Vagina (tissue), 2 donors: ENCODE data around the gene PHOX2B. TPM values are rescaled to one million over a fixed set of nuclear protein-coding genes. Genes with fewer than 3 reads are reported as not detected.

Source experiments
- DNase-seq, 2 donors: peaks; one replicate each; pipeline ENCODE4 v3.0.0-alpha.2; 2017; ENCODE audit errors: extremely low spot score in 2 of 2
- H3K27ac ChIP-seq: fragments of 200-600 bp; sonication (generic); one replicate; pipeline ENCODE4 v1.5.1; 2019
- H3K27me3 ChIP-seq: fragments of 200-600 bp; sonication (generic); one replicate; pipeline ENCODE4 v1.5.1; 2019
- H3K36me3 ChIP-seq, 2 donors: fragments of 200-600 bp; sonication (generic); one replicate each; pipeline ENCODE4 v1.5.1; 2017 to 2019
- H3K4me1 ChIP-seq: fragments of 200-600 bp; sonication (generic); one replicate; pipeline ENCODE4 v1.5.1; 2019
- H3K4me3 ChIP-seq, 2 donors: fragments of 200-600 bp; sonication (generic); 1 replicate in 1 of 2; 2 replicates in 1 of 2; pipeline ENCODE4 v1.5.1; 2016 to 2019
- H3K9me3 ChIP-seq: fragments of 200-600 bp; sonication (generic); one replicate; pipeline ENCODE4 v1.5.1; 2019
- CTCF ChIP-seq, 3 experiments: fragments of 450-650 bp in 2 of 3; fragments of 200-600 bp in 1 of 3; sonication (generic) in 1 of 3; IDR thresholded peaks; one replicate each; pipeline ENCODE4 v1.5.1; 2017 to 2019; ENCODE audit warnings: antibody characterized with exemption in 3 of 3, mild to moderate bottlenecking in 2 of 3, moderate library complexity in 2 of 3
- POLR2A ChIP-seq, 2 donors: fragments of 450-650 bp; IDR thresholded peaks; one replicate each; pipeline ENCODE4 v1.6.1; 2017; ENCODE audit warnings: antibody characterized with exemption in 2 of 2, mild to moderate bottlenecking in 2 of 2, moderate library complexity in 2 of 2
- POLR2AphosphoS5 ChIP-seq, 2 donors: sonication (generic); formaldehyde crosslinking; IDR thresholded peaks; one replicate each; pipeline ENCODE4 v1.9.0; 2017; ENCODE audit warnings: antibody characterized with exemption in 2 of 2, mild to moderate bottlenecking in 2 of 2, low read depth in 1 of 2; ENCODE audit not compliant: insufficient read depth in 1 of 2
- intact Hi-C: fragments of 100-400 bp; cut with DNase I; formaldehyde crosslinking; loops from one replicate; pipeline ENCODE4 v1.15.1; 2023
- total RNA-seq: library from RNA; depleted of rRNA; stranded (reverse); fragments of >200 nt; gene quantifications from one replicate; pipeline ENCODE4 v1.2.3, GENCODE V29; 2016

The PHOX2B gene
- total RNA-seq, 1 donor from 2014 or later = 0.49 TPM

- Histone ChIP-seq H3K27me3 (no peaks in the 10 kb centered on the region), H3K27ac (no peak overlapping the region), H3K9me3 (no peaks in the 10 kb centered on the region), H3K4me3 (no peak overlapping the region), H3K36me3 (no peaks in the 10 kb centered on the region), H3K4me1 (no peaks in the 10 kb centered on the region)
- DNase-seq = no peak
- intact Hi-C loops = no loop called here
- TF ChIP-seq POLR2A (IDR thresholded peaks at IDR 0.05) (no peak), CTCF (IDR thresholded peaks at IDR 0.05) (no peak), POLR2AphosphoS5 (IDR thresholded peaks at IDR 0.05; ENCODE audit: insufficient read depth in 1 of 2, low read depth in 1 of 2) (no peak)
Measured at GRCh38 chr4:41719417-41719816, 29.1 kb downstream of the PHOX2B start.

GRCh38 chr4:41718907-41719306, 29.6 kb downstream of the PHOX2B start:
- Histone ChIP-seq H3K4me1 (no peaks in the 10 kb centered on the region), H3K4me3 (no peak overlapping the region), H3K36me3 (no peaks in the 10 kb centered on the region), H3K27ac (no peak overlapping the region), H3K27me3 (no peaks in the 10 kb centered on the region), H3K9me3 (no peaks in the 10 kb centered on the region)
- TF ChIP-seq CTCF (IDR thresholded peaks at IDR 0.05) (no peak), POLR2A (IDR thresholded peaks at IDR 0.05) (no peak), POLR2AphosphoS5 (IDR thresholded peaks at IDR 0.05; ENCODE audit: insufficient read depth in 1 of 2, low read depth in 1 of 2) (no peak)
- intact Hi-C loops = no loop called here
- DNase-seq = no peak

DNA sequence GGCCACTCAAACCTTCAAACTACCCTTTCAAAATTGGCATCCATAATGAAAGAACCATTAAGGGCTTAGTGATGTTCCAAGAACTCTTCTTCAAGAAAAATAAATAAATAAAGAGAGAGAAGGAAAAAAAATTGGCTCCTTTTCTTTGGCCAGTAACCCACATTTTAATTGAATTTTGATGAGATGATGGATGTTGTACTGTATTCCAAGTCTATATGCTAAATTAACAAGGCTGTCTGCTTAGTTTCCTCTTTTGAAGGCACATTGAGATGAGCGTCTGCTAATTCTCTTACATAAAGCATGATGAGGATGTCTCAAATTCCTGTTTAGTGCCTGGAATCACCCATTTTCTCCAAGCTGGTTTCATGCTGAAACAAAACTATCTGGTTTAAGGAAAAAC, 33.4 kb downstream of the PHOX2B start:
- Histone ChIP-seq H3K4me1 (no peaks in the 10 kb centered on the region), H3K9me3 (no peaks in the 10 kb centered on the region), H3K27me3 (no peaks in the 10 kb centered on the region), H3K4me3 (no peak overlapping the region), H3K36me3 (no peaks in the 10 kb centered on the region), H3K27ac (no peak overlapping the region)
- intact Hi-C loops = no loop called here
- no peak for TF ChIP-seq POLR2A (IDR thresholded peaks at IDR 0.05)
- TF ChIP-seq CTCF (IDR thresholded peaks at IDR 0.05) = no peak
- TF ChIP-seq POLR2AphosphoS5 (IDR thresholded peaks at IDR 0.05; ENCODE audit: insufficient read depth in 1 of 2, low read depth in 1 of 2) = no peak
- DNase-seq = no peak

DNA sequence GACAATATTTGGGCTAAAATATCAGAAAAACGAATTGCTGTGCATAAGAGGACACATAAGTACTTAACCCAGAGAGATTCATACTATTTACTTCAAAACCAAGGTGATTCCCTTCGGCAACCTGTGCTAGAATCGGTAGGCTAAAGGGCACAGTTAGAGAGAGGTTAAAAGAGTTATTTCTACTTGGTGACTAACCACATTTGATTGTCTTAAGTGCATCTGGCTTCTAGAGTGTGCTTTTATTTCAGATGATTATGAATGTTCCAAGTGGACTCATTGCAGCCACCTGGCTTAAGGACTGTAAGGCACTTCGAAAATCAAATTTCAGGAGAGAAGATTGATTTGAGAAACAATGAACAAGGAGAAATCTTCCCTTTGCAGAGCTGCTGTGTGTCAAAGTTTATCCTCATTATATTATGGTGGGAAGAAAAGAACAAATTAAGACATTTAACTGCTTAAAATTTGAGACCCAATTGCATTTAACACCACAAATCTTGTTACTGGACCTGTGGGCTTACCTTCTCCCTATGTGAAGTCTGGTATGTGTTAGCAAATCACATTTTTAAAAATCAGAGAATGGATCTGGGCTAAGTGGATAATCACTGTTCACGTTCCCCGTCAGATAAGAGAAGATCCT, 34.0 kb downstream of the PHOX2B start:
- Histone ChIP-seq H3K27me3 (no peaks in the 10 kb centered on the region), H3K27ac (no peak overlapping the region), H3K4me3 (no peak overlapping the region), H3K36me3 (no peaks in the 10 kb centered on the region), H3K4me1 (no peaks in the 10 kb centered on the region), H3K9me3 (no peaks in the 10 kb centered on the region)
- intact Hi-C loops = no loop called here
- DNase-seq = no peak
- TF ChIP-seq POLR2A (IDR thresholded peaks at IDR 0.05) (no peak), POLR2AphosphoS5 (IDR thresholded peaks at IDR 0.05; ENCODE audit: insufficient read depth in 1 of 2, low read depth in 1 of 2) (no peak), CTCF (IDR thresholded peaks at IDR 0.05) (no peak)

DNA sequence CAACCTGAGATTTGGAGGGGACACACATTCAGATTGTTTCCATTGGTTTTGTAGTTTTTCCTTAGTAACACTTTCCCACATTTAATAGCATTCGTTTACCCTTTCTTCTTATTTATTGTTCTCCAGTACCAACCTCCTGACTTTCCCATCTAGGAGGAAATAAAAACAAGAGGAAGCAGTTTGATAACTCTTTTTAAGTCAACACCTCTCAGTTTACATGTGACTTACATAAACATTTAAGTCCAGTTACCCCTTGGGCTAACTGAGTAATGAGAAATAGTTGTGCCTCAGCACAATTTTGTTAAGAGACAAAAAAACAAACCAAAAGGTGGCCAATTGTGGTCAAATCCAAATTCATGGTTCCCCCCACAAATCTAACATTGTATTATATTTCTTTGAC, 34.8 kb downstream of the PHOX2B start:
- no peak for DNase-seq
- Histone ChIP-seq H3K4me1 (no peaks in the 10 kb centered on the region), H3K27me3 (no peaks in the 10 kb centered on the region), H3K36me3 (no peaks in the 10 kb centered on the region), H3K4me3 (no peak overlapping the region), H3K27ac (no peak overlapping the region), H3K9me3 (no peaks in the 10 kb centered on the region)
- intact Hi-C loops = no loop called here
- TF ChIP-seq POLR2AphosphoS5 (IDR thresholded peaks at IDR 0.05; ENCODE audit: insufficient read depth in 1 of 2, low read depth in 1 of 2) = no peak
- no peak for TF ChIP-seq CTCF (IDR thresholded peaks at IDR 0.05)
- no peak for TF ChIP-seq POLR2A (IDR thresholded peaks at IDR 0.05)
